ENCODE results near the gene GTPBP8.
"Not testable (repeated sequence)": the region's sequence is repeated elsewhere in the genome, so short reads cannot be mapped to it uniquely, and the experiment has no call there.

Gene GTPBP8

DNA sequence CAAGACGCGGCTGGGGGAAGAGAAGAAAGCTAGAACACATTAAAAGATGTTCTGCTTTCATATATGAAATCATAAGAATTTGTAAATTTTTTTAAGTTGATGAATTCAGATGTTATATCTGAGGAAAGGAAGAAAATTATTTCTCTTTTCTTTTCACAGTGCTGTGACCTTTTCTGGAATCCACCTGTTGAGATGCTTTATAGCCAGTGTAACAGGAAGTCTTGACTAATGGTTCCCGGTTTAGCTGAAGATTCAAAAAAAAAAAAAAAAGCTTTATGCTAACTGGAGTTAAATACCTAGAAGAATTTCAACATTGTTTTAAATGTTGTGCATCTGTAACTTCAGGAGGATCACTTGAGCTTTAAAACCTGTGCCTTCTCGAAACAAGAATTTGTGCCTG lies 9.9 kb downstream of the GTPBP8 start:
- no peak for DNase-seq (ENCODE audit: low read depth in 2 of 2)

DNA sequence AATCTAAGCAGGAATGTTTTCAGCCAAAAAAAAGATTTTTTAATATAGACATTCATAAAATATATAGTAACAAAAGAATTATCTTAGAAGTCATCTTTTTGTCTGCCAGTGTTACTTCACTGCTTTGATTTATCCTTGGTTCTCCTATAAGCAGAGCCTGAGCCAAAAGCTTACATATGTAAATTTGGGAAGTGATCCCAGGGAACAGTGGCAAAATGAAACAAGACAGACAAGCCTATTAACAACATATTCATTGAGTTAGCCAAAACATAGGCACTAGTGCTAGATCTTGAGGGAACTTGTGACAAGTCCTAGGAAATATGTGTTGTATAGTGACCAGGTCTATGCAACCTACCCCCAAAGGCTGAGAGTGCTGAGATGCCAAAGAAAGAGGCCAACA lies 11.3 kb downstream of the GTPBP8 start:
- DNase-seq (ENCODE audit: low read depth in 2 of 2), result no peak

DNA sequence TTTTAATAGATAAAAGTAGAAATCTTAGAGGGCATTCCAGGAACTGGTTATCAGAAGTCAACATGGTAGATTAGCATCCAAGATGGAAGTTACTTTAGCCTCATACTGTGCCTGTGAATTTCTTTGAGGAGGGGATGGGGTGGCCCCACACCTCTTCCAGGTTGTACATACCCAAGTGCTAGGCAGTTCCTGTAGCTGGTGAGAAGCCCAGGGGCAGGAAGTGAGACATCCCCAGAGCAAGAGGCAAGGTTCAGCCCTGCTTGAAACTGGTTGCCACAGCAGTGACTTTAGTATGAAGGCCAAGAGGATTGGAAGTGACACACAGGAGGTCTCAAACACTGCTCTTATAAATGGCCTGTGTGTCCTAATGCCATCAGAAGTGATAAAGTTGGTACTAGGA lies 11.9 kb downstream of the GTPBP8 start:
- peak in 1 of 2 donors; percentile 34 for DNase-seq (ENCODE audit: low read depth in 2 of 2)

DNA sequence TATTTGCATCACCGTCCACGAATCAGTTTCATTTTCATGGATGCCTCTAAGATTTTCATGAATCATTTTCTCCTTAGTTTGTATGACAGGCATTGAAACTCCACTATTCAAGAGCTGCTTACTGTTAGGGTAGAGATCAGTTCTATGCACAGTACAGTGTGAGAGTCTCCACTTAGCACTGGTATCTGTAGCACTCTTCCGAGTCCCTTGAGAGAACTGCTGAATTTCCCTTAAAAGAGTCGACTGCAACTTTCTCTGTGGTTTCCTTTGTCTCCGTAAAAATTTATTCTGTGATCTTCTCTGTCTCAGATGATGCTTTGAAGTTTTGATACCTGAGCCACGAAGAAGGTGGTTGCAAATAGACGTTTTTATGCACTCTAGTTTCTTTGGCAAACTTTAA lies 14.8 kb downstream of the GTPBP8 start:
- DNase-seq (ENCODE audit: low read depth in 2 of 2), result no peak

DNA sequence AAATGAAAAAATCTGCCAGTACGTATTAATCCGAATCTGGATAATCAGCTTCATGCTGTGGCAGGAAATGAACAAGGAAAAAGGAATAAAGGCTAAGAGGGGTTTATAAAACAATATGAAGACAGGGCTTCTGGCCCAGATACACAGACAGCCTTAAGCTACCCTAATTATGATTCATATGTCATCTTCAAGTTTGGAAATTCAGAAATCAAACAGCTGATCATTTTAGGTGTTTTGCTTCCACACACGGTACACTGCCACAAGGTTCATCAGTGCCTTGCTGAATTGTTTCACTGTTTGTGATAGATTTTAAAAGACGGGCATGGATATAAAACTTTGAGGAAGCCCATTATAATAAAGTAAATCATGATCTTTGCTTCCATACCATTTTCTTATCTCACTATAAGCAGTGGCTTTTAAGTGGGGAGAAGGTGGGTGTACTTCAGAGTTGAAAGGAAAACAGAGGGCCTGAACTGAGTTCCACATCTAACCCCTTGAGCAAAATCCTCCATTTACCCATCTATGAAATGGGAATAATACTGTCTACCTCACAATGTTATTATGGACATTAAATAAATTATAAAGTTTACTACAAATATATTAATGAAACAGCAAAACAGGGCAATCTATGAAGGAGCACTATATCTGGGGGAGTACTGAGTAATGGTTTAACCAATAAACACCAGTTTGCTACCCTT lies 15.7 kb downstream of the GTPBP8 start:
- DNase-seq (ENCODE audit: low read depth in 2 of 2), result no peak

DNA sequence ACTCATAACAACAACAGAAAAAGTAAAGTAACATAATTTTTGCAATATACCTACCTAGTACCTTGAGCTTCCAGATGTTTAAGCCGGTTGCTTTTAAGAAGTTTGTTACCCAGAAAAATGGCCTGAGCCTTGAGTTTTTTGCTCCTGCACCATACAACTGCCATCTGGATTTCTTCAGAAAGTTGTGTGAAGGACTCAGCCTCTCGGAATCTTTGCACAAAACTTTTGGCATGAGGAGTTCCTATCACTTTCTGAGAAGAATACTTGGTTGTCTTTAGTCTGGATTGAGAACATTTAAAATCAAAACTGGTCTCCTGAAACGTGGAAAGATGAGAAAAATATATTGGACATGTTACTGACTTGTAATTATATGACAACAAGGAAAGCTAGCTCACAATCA lies 17.3 kb downstream of the GTPBP8 start:
- no peak for DNase-seq (ENCODE audit: low read depth in 2 of 2)

DNA sequence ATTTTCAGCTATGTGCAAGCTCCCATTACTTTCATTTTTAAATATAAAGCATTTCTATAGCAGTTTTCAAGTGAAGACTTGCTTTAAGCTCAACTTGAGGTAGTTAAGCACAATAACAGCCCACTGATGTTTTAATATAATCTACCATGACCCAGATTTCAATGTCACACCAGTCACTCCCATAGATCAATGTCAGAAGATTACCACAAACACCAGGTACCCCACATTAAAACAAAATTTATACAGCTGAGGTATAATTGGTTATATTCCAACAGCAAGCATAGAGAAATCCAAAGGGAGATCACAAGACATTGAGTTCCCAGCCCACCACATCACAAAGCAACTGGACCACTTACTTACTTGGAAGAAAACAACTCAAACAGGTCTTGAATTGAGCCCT lies 22.8 kb downstream of the GTPBP8 start:
- no peak for DNase-seq (ENCODE audit: low read depth in 2 of 2)

DNA sequence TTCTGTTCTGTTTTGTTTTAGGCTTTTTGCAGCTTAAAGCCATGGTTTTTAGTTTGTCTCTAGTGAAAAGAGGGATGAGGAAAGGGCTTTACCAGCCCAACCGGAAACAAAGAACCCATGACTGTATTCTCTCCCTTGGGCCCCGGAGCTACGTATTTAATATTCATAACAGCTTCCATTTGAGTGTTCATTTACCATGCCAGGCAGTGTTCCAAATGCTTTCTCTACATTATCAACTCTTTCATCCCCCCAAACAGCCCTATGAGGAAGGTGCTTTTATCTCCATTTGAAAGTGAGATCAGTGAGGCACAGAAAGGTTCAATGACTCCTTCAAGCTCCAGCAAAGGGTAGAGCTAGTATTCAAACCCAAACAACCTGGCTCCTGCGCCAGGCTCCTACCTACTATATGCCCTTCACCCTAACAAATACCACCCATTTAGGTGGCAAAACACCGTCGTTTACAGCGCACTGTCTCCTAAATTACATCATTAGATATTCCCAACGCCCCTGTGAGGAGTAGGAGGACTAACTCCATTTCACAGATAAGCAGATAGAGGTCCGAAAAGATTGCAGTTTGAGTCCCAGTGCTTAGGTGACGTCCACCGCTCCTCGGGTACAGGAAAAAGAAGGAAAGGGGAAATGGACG lies 27.9 kb downstream of the GTPBP8 start:
- no peak for DNase-seq (ENCODE audit: low read depth in 2 of 2)

DNA sequence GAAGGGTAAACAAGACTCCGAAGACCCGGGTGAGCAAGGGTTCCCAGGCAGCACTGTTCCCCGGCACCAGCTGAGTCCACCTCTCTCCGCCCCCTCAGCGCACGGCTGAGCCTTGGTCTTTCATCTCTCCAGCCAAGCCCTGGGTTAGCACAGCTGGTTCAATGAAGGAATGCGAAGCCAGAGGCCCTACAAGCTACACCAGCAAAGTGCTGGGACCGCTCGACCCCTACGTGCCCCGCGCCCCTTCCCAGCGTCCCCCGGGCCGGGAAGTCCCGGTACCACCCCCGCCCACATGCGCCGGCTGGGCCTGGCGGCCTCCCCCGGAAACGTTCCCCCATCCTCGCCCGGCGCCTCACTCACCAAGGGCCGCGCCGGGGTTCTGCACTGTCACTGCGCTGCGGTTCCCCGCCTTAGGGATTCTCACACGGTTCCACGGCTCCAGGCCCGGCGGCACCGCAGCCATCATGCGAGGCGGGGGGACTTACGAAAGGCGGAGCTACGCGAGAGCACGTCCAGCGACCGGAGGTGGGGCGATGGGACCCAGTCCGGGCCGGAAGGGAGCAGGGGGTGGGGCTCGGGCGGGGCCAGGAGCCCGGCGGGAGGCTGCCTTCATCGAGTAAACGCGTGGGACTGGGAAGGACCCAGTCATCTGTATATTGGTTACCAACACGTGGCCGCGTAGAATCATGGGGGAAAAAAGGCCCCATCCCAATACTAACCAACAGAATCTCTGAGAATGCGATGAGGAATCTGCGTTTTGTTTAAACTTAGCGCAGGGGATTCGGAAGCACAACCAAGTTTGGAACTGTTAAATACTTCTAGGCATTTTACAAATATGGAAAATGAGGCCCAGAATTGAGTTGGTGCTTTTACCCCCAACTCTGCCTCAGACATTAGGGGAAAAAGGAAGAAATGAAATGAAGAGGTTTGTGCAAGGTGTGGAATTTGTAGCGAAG lies 28.7 kb downstream of the GTPBP8 start:
- peak; percentile 77 to 86 for DNase-seq (ENCODE audit: low read depth in 2 of 2)

DNA sequence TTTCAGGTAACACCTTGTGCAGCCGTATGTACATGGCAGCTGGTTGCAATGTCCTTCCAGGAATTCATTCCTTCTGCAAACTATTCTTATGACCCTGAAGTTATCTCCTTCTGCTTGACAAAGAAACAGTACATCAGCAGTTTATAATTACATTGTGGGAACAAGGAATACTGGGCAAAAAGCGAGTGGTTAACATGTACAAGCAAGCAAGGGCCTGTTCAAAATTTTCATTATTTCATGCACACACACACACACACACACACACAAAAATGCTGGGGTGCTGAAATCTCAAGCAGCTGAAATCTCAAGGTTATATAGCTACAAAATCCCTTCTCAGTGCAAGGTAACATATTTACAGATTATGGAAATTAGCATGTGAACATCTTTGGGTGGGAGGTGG lies 30.7 kb downstream of the GTPBP8 start:
- no peak for DNase-seq (ENCODE audit: low read depth in 2 of 2)

DNA sequence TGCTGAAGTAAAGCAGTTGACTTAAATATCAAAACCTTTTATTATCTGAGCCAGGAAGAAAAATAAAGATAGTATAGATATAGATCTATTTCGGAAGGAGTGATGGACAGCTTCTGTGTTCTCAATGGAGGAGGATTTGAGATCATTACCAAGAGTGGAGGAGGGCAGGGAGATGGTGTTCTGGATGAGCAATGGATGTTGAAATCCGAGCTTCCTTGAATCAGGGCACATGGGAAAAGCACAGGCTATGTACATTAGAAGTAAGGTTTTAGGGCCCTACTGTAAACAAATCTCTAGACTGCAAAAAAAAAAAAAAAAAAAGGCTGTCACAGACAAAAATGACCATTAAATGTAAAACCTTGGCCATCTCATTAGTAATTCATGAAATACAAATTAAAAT lies 43.2 kb downstream of the GTPBP8 start:
- no peak for DNase-seq (ENCODE audit: low read depth in 2 of 2)

DNA sequence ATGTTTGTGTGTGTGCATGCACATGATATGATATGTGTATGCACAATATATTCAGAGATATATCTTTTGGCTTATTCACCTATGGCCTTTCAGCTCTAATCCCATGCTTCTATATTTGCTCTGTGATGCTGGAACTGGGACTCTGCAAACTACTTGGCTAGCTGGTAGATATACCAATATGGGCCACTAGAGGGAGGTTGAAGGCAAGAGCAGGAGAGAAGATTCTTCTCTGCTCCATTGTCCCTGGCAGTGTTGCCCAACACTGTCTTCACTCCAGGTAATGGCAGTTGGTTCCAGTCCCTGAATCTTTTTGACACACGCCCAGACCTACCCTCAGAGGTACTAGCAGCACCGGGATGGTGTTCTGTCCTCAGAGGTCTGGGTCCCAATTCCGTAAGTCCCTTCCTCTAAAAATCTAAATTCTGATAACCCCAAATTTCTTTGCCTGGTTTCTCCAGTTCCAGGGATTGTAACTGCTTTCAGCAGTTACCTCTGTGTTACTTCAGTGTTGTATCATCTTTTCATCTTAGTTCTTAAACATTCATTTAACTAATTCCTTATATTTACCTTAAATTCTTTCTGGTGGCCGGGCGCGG lies 44.7 kb downstream of the GTPBP8 start:
- peak in 1 of 2 donors; percentile 37 for DNase-seq (ENCODE audit: low read depth in 2 of 2)

DNA sequence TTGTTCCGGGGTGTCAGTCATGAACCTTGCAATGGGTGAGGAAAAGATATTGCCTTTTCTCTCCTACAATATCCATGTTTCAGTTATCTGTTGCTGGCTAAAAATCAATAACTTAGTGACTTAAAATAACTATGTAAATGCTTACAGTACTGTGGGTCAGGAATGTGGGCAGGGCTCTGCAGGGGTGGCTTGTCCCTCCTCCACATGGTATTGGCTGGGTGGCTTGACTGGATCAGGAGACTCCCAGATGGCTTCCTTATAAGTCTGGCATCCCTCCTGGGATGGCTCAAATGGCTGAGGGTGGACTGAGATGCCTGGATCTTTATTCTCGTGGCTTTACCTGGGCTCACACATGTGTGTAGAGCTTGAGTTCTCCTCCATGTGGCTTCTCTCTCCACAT lies 47.5 kb downstream of the GTPBP8 start:
- DNase-seq (ENCODE audit: low read depth in 2 of 2), result no peak

DNA sequence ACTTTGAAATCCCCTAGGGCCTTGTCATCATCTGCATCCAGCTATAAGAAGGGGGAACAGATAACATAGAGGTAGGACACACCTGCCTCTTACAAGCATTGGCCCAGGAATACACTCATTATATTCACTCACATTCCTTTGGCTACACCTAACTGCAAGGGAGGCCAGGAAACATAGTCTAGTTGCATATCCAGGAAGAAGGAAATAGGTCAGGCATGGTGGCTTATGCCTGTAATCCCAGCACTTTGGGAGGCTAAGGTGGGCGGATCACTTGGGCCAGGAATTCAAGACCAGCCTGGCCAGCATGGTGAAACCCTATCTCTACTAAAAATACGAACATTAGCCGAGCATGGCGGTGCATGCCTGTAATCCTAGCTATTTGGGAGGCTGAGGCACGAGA lies 48.8 kb downstream of the GTPBP8 start:
- DNase-seq (ENCODE audit: low read depth in 2 of 2), result no peak

DNA sequence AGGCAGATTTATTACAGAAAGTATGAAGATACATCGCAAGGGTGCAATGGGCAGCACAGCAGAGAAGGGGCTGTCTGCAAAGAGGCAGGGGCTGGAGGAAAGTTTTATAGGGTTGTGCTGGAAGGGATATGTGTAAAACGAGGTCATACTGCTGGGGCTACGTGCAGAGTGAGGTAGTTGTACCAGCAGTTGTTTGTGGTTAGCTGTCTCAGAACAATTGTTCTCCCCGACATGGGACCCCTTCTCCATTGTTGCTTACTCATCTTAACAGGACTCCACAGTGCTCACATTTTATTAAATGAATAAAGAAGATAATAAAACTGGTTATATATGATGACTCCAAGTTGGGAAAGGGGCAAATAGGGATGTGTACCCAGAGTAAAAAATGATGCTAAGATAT lies 49.4 kb downstream of the GTPBP8 start:
- no peak for DNase-seq (ENCODE audit: low read depth in 2 of 2)

DNA sequence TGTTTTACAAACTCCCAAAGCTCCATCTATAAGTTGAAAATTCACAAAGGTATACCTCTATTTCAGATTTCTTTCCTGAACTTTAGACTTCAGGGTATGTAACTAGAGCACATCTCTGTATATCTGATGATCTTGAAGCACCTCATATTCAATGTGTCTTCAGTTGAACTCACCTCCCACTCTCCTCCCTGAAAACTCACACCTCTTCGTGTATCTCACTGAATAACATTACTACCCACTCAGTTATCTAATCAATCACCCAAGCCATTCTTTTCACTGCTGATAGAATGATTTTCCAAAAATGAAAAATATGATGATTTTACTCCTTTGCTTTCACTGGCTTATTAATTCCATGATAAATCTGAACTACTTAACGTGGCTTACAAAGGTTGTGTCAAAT lies 52.9 kb downstream of the GTPBP8 start:
- no peak for DNase-seq (ENCODE audit: low read depth in 2 of 2)

DNA sequence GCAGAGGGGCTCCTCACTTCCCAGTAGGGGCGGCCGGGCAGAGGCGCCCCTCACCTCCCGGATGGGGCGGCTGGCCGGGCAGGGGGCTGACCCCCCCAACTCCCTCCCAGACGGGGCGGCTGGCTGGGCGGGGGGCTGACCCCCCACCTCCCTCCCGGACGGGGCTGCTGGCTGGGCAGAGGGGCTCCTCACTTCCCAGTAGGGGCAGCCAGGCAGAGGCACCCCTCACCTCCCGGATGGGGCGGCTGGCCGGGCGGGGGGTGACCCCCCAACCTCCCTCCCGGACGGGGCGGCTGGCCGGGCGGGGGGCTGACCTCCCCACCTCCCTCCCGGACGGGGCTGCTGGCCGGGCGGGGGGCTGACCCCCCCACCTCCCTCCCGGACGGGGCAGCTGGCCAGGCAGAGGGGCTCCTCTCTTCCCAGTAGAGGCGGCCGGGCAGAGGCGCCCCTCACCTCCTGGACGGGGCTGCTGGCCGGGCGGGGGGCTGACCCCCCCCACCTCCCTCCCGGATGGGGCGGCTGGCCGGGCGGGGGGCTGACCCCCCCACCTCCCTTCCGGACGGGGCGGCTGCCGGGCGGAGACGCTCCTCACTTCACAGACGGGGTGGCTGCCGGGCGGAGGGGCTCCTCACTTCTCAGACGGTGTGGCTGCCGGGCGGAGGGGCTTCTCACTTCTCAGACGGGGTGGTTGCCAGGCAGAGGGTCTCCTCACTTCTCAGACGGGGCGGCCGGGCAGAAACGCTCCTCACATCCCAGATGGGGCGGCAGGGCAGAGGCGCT lies 55.6 kb downstream of the GTPBP8 start:
- not testable (repeated sequence) for DNase-seq (ENCODE audit: low read depth in 2 of 2)

DNA sequence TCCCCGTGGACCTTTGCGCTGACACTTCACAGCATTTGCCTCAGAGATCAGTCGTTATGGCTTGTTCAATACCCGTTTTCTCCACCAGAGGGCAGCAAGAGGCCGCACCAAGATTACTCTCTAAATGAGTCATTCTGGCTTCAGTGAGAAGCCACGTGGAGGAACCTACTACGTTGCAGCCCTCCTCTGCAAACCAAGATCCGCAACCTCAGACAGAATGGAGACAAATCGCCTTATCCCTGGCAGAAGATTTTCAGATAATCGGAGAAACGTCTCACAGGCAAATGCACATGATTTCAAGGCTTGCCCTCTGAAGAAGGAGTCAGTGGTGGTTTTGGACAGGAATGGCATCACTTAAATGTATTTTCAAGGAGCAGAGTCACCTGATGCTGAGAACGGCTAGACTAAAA lies 60.5 kb downstream of the GTPBP8 start:
- DNase-seq (ENCODE audit: low read depth in 2 of 2), result peak; percentile 66 to 90
